Left lung (tissue), 10 donors: ENCODE data around the gene HAUS7. TPM values are rescaled to one million over a fixed set of nuclear protein-coding genes. Genes with fewer than 3 reads are reported as not detected.

Experiments
- ATAC-seq: fragments of 200-7000 bp; cut with Tn5 transposase; one replicate; pipeline ENCODE4 v1.9.1; 2020; ENCODE audit warnings: moderate library complexity
- DNase-seq, 4 donors: peaks; one replicate each; pipeline ENCODE4 v3.0.0-alpha.2; 2013 to 2020
- H3K27ac ChIP-seq, 2 donors: fragments of 200-600 bp; sonication (generic) in 1 of 2; one replicate each; pipeline versions ENCODE4 v1.5.0 to v1.8.0; 2020 to 2021
- H3K27me3 ChIP-seq, 2 donors: fragments of 200-600 bp; sonication (generic) in 1 of 2; one replicate each; pipeline versions ENCODE4 v1.5.0 to v1.8.0; 2020 to 2021
- H3K36me3 ChIP-seq, 2 donors: fragments of 200-600 bp; sonication (generic) in 1 of 2; one replicate each; pipeline versions ENCODE4 v1.5.0 to v1.8.0; 2020 to 2021
- H3K4me1 ChIP-seq, 2 donors: fragments of 200-600 bp; one replicate each; pipeline ENCODE4 v1.8.0; 2021
- H3K4me3 ChIP-seq, 2 donors: fragments of 200-600 bp; sonication (generic) in 1 of 2; one replicate each; pipeline versions ENCODE4 v1.5.0 to v1.8.0; 2020 to 2021; ENCODE audit warnings: mild to moderate bottlenecking in 1 of 2
- H3K9me3 ChIP-seq, 2 donors: fragments of 200-600 bp; sonication (generic) in 1 of 2; one replicate each; pipeline versions ENCODE4 v1.5.0 to v1.8.0; 2020 to 2021
- CTCF ChIP-seq, 2 donors: fragments of 200-600 bp; sonication (generic) in 1 of 2; IDR thresholded peaks; one replicate each; pipeline versions ENCODE4 v1.5.0 to v1.8.0; 2021; ENCODE audit warnings: antibody characterized with exemption in 2 of 2
- intact Hi-C, 2 donors: fragments of 100-400 bp; cut with DNase I; formaldehyde crosslinking; loops; one replicate each; pipeline versions ENCODE4 v1.11.2 to v1.14.2; 2022
- polyA plus RNA-seq, 6 donors: library from polyadenylated mRNA; unstranded; fragments of 120-200 nt; gene quantifications; one replicate each; pipeline ENCODE4 v1.2.1, GENCODE V29; 2013; ENCODE audit not compliant: insufficient read length in 6 of 6
- total RNA-seq, 2 donors: library from RNA; stranded (reverse); fragmentation: NEBNext Ultra II Directional; extraction: Animal tissue kit (Norgen Biotek cat#: 25700); gene quantifications; one replicate each; pipeline ENCODE4 v1.2.1, GENCODE V29; 2021
- donor health status: DM: no; HTN: yes; CAD: no.
- donor health status: DM: no; HTN: no; CAD: no.

HAUS7 gene
- total and polyA plus RNA-seq, 8 donors: 20.1 to 42.4 (median 33.7) TPM

DNA sequence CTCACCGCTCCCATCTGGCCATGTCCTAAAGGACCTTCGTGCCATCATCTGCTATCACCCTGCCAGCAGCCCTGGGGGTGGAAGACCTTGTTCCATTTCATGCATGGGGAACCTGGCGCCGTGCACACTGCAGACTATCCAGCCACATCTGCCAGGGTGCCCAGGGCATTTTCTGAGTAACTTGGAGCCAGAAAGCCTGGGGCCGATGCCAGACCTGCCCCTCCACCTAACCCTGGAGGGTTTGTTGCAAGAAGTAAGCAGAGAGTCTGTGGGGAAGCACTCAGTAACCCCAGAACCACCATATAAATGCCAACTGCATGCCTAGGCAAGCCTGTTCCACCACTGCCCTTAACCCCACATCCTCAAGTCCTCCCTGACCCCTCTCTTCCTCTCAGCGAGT, 7.3 kb downstream of the HAUS7 start:
- Histone ChIP-seq H3K4me1 (no peaks in the 10 kb centered on the region), H3K36me3 (peaks cover 0 to 23% of the 10 kb centered on the region in 2 donors), H3K27me3 (no peaks in the 10 kb centered on the region), H3K4me3 (no peak overlapping the region), H3K9me3 (no peaks in the 10 kb centered on the region), H3K27ac (no peak overlapping the region)
- intact Hi-C loops: no loop called here
- ATAC-seq: no peak
- peak in 1 of 4 donors; percentile 4 for DNase-seq
- TF ChIP-seq CTCF (IDR thresholded peaks at IDR 0.05): no peak

DNA sequence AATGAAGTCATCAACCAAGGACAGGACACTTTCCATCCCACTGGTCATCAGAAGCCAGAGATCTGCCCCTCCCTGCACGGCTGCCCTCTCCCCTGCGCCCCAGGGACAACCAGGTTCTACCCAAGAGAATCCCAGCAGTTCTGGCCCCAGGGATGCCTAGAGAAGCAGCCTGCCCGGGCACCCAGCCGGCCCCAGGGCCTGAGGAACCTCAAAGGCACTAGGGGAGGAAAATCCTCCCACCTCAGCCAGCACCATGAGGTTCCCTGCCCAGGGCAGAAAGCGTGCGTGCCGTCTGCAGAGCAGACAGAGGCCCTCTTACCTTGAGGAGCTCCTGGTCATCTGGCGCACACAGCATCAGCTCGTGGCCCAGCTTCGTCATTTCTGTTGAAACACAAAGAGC, 8.1 kb downstream of the HAUS7 start:
- no peak for ATAC-seq

DNA sequence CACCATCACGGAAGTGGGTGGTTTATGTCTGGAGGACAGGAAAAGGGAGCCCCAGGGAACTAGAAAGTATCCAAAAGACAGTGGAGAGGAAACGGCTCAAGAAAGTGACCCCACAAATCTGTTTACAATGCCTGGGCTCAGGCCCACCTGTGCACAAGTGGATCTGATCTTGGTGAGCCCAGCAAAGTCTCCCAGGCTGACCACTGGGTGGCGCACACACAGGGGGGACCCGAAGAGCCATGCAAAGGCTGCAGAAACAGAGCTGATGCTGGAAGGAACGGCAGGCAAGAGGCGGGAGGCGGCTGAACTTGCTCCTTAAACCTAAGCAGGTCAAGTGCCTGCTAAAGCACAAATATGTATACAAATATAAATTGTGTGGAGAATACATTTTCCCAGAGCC, 9.6 kb downstream of the HAUS7 start:
- H3K4me3 ChIP-seq: no peak overlapping the region
- no peaks in the 10 kb centered on the region for H3K9me3 ChIP-seq
- H3K36me3 ChIP-seq: peaks cover 0 to 38% of the 10 kb centered on the region in 2 donors
- H3K4me1 ChIP-seq: no peaks in the 10 kb centered on the region
- no peak overlapping the region for H3K27ac ChIP-seq
- DNase-seq (no peak), ATAC-seq (peak; percentile 74)
- intact Hi-C loops: no loop called here
- peak; percentile 34 to 43 for TF ChIP-seq CTCF (IDR thresholded peaks at IDR 0.05)
- H3K27me3 ChIP-seq: no peaks in the 10 kb centered on the region

More for the DNA sequence above, 8.1 kb downstream of the HAUS7 start:
- intact Hi-C loops: no loop called here
- no peak for DNase-seq
- no peaks in the 10 kb centered on the region for H3K9me3 ChIP-seq
- no peak overlapping the region for H3K27ac ChIP-seq
- H3K4me3 ChIP-seq: no peak overlapping the region
- H3K4me1 ChIP-seq: no peaks in the 10 kb centered on the region
- H3K36me3 ChIP-seq: peaks cover 0 to 30% of the 10 kb centered on the region in 2 donors
- no peak for TF ChIP-seq CTCF (IDR thresholded peaks at IDR 0.05)
- H3K27me3 ChIP-seq: no peaks in the 10 kb centered on the region

DNA sequence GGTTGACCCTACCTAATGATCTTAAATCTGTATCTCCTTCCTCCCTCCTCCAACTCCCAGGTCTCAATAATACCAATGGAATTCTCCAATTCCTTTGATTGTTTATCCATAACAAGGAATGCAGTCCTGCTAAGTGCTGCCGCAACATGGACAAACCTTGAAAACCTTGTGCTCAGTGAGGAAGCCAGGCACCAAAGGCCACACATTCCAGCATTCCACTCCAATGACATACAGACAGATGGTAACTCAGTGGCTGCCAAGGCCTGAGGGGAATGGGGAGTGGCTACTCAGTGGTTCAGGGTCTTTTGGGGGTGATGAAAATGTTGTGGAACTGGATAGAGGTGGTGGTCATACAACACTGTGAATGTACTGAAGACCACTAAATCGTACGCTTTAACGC, 10.4 kb downstream of the HAUS7 start:
- intact Hi-C loops: no loop called here

DNA sequence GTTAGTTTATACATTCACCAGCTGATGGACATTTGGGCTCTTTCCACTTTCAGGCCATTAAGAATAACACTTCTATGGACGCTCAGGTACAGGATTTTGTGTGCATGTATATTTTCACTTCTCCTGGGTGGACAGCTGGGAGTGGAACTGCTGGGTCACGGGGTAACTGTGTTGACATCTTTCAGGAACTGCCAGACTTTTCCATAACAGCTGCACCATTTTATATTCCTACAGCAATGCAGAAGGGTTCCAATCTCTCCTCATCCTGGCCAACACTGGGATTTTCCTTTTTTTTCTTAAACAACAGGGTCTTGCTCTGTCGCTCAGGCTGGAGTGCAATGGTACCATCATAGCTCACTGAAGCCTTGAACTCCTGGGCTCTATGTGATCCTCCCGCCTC, 11.9 kb downstream of the HAUS7 start:
- intact Hi-C loops: no loop called here
- Histone ChIP-seq H3K4me1 (no peaks in the 10 kb centered on the region), H3K9me3 (no peaks in the 10 kb centered on the region), H3K4me3 (no peak overlapping the region), H3K27me3 (no peaks in the 10 kb centered on the region), H3K36me3 (peaks cover 0 to 54% of the 10 kb centered on the region in 2 donors), H3K27ac (no peak overlapping the region)
- DNase-seq: no peak
- no peak for ATAC-seq
- TF ChIP-seq CTCF (IDR thresholded peaks at IDR 0.05): no peak

More for the DNA sequence above, 10.4 kb downstream of the HAUS7 start:
- peaks cover 0 to 47% of the 10 kb centered on the region in 2 donors for H3K36me3 ChIP-seq
- no peaks in the 10 kb centered on the region for H3K27me3 ChIP-seq
- no peak overlapping the region for H3K27ac ChIP-seq
- no peak overlapping the region for H3K4me3 ChIP-seq
- H3K4me1 ChIP-seq: no peaks in the 10 kb centered on the region
- no peak for DNase-seq
- H3K9me3 ChIP-seq: no peaks in the 10 kb centered on the region
- no peak for TF ChIP-seq CTCF (IDR thresholded peaks at IDR 0.05)
- ATAC-seq: no peak
